ENCODE data around the gene ZNF845. TPM values are rescaled to one million over a fixed set of nuclear protein-coding genes. Genes with fewer than 3 reads are reported as not detected.
"Not testable (repeated sequence)": the region's sequence is repeated elsewhere in the genome, so short reads cannot be mapped to it uniquely, and the experiment has no call there.

ZNF845 gene
- 6.5 and 6.7 TPM in 2 replicates for total RNA-seq

- Mint-ChIP-seq H3K27ac (peak within 1 kb of the TSS; percentile 80), H3K27me3 (ENCODE audit: insufficient read depth) (no peaks in the 10 kb centered on the region), H3K36me3 (ENCODE audit: low read depth) (peaks cover 32% of the 10 kb centered on the region), H3K4me1 (ENCODE audit: low read depth) (peaks cover 10% of the 10 kb centered on the region), H3K4me3 (peak within 1 kb of the TSS; percentile 91), H3K9me3 (peaks cover 27% of the 10 kb centered on the region)
- DNase-seq (ENCODE audit: low spot score), result peak; percentile 95
- intact Hi-C loops (cut with micrococcal nuclease), result loop anchor here (1.0 to 2.0 kb wide), 13 partner anchors 32 to 1193 kb away; partner anchors contain the start of genes ZNF160, ZNF347, ZNF525 and ZNF761
Measured at GRCh38 chr19:53333463-53334449, at the start of gene ZNF845. TSS of gene ZNF845 (plus strand) at chr19:53333749. CDS start at chr19:53341308, 7,559 bp downstream.

GRCh38 chr19:53285087-53285486 lies 48.5 kb upstream of the ZNF845 start:
- intact Hi-C loops (cut with micrococcal nuclease), result no loop called here
- DNase-seq (ENCODE audit: low spot score), result no peak
- no peaks in the 10 kb centered on the region for H3K4me1 Mint-ChIP-seq (ENCODE audit: low read depth)
- H3K27me3 Mint-ChIP-seq (ENCODE audit: insufficient read depth), result no peaks in the 10 kb centered on the region
- H3K27ac Mint-ChIP-seq, result no peak overlapping the region
- peaks cover 44% of the 10 kb centered on the region for H3K9me3 Mint-ChIP-seq
- H3K36me3 Mint-ChIP-seq (ENCODE audit: low read depth), result peaks cover 2% of the 10 kb centered on the region
- H3K4me3 Mint-ChIP-seq, result no peak overlapping the region

- intact Hi-C loops (cut with micrococcal nuclease), result no loop called here
- no peak for DNase-seq (ENCODE audit: low spot score)
- Mint-ChIP-seq H3K4me1 (ENCODE audit: low read depth) (no peaks in the 10 kb centered on the region), H3K27ac (no peak overlapping the region), H3K4me3 (no peak overlapping the region), H3K9me3 (peaks cover 64% of the 10 kb centered on the region), H3K27me3 (ENCODE audit: insufficient read depth) (no peaks in the 10 kb centered on the region), H3K36me3 (ENCODE audit: low read depth) (peaks cover 2% of the 10 kb centered on the region)
Measured at GRCh38 chr19:53290758-53291549, 42.6 kb upstream of the ZNF845 start.

GRCh38 chr19:53294786-53295441 lies 38.6 kb upstream of the ZNF845 start:
- Mint-ChIP-seq H3K9me3 (peaks cover 63% of the 10 kb centered on the region), H3K4me3 (no peak overlapping the region), H3K27ac (no peak overlapping the region), H3K27me3 (ENCODE audit: insufficient read depth) (no peaks in the 10 kb centered on the region), H3K4me1 (ENCODE audit: low read depth) (no peaks in the 10 kb centered on the region), H3K36me3 (ENCODE audit: low read depth) (peaks cover 2% of the 10 kb centered on the region)
- no peak for DNase-seq (ENCODE audit: low spot score)
- intact Hi-C loops (cut with micrococcal nuclease), result no loop called here

- H3K4me3 Mint-ChIP-seq; H3K36me3 Mint-ChIP-seq (ENCODE audit: low read depth); H3K27me3 Mint-ChIP-seq (ENCODE audit: insufficient read depth); H3K4me1 Mint-ChIP-seq (ENCODE audit: low read depth); DNase-seq (ENCODE audit: low spot score); intact Hi-C loops (cut with micrococcal nuclease); H3K27ac Mint-ChIP-seq: not testable (repeated sequence)
- H3K9me3 Mint-ChIP-seq, result peaks cover 50% of the 10 kb centered on the region
Measured at GRCh38 chr19:53301341-53301740, 32.2 kb upstream of the ZNF845 start.

- H3K36me3 Mint-ChIP-seq (ENCODE audit: low read depth), result no peaks in the 10 kb centered on the region
- no peak overlapping the region for H3K27ac Mint-ChIP-seq
- H3K9me3 Mint-ChIP-seq, result peaks cover 67% of the 10 kb centered on the region
- DNase-seq (ENCODE audit: low spot score), result no peak
- H3K4me3 Mint-ChIP-seq, result no peak overlapping the region
- intact Hi-C loops (cut with micrococcal nuclease), result no loop called here
- H3K27me3 Mint-ChIP-seq (ENCODE audit: insufficient read depth), result no peaks in the 10 kb centered on the region
- no peaks in the 10 kb centered on the region for H3K4me1 Mint-ChIP-seq (ENCODE audit: low read depth)
Measured at GRCh38 chr19:53308339-53308811, 25.2 kb upstream of the ZNF845 start.

- intact Hi-C loops (cut with micrococcal nuclease), result no loop called here
- Mint-ChIP-seq H3K4me1 (ENCODE audit: low read depth) (no peaks in the 10 kb centered on the region), H3K9me3 (peaks cover 58% of the 10 kb centered on the region), H3K36me3 (ENCODE audit: low read depth) (no peaks in the 10 kb centered on the region), H3K27ac (no peak overlapping the region), H3K27me3 (ENCODE audit: insufficient read depth) (no peaks in the 10 kb centered on the region), H3K4me3 (no peak overlapping the region)
- no peak for DNase-seq (ENCODE audit: low spot score)
Measured at GRCh38 chr19:53311044-53311443, 22.5 kb upstream of the ZNF845 start.

- H3K36me3 Mint-ChIP-seq (ENCODE audit: low read depth), result no peaks in the 10 kb centered on the region
- peaks cover 58% of the 10 kb centered on the region for H3K9me3 Mint-ChIP-seq
- no peaks in the 10 kb centered on the region for H3K4me1 Mint-ChIP-seq (ENCODE audit: low read depth)
- no peak for DNase-seq (ENCODE audit: low spot score)
- H3K4me3 Mint-ChIP-seq, result no peak overlapping the region
- no peaks in the 10 kb centered on the region for H3K27me3 Mint-ChIP-seq (ENCODE audit: insufficient read depth)
- H3K27ac Mint-ChIP-seq, result no peak overlapping the region
- intact Hi-C loops (cut with micrococcal nuclease), result no loop called here
Measured at GRCh38 chr19:53311897-53312296, 21.7 kb upstream of the ZNF845 start.

- no peak overlapping the region for H3K27ac Mint-ChIP-seq
- intact Hi-C loops (cut with micrococcal nuclease), result no loop called here
- peaks cover 8% of the 10 kb centered on the region for H3K36me3 Mint-ChIP-seq (ENCODE audit: low read depth)
- no peak for DNase-seq (ENCODE audit: low spot score)
- H3K4me3 Mint-ChIP-seq, result no peak overlapping the region
- peaks cover under 1% of the 10 kb centered on the region for H3K4me1 Mint-ChIP-seq (ENCODE audit: low read depth)
- H3K9me3 Mint-ChIP-seq, result peaks cover 51% of the 10 kb centered on the region
- no peaks in the 10 kb centered on the region for H3K27me3 Mint-ChIP-seq (ENCODE audit: insufficient read depth)
Measured at GRCh38 chr19:53328967-53329366, 4.6 kb upstream of the ZNF845 start.

GRCh38 chr19:53332484-53332883 lies 1.1 kb upstream of the ZNF845 start:
- H3K27me3 Mint-ChIP-seq (ENCODE audit: insufficient read depth), result no peaks in the 10 kb centered on the region
- intact Hi-C loops (cut with micrococcal nuclease), result loop anchor here (2.0 kb wide), 3 partner anchors 174 to 806 kb away; partner anchors contain the start of genes ZNF347, ZNF808 and ZNF816
- no peak for DNase-seq (ENCODE audit: low spot score)
- H3K9me3 Mint-ChIP-seq, result peaks cover 36% of the 10 kb centered on the region
- no peak overlapping the region for H3K27ac Mint-ChIP-seq
- peak overlapping the region; percentile 91 for H3K4me3 Mint-ChIP-seq
- H3K36me3 Mint-ChIP-seq (ENCODE audit: low read depth), result peaks cover 24% of the 10 kb centered on the region
- H3K4me1 Mint-ChIP-seq (ENCODE audit: low read depth), result peaks cover 10% of the 10 kb centered on the region

GRCh38 chr19:53333066-53333462 lies 485 bp upstream of the ZNF845 start:
- peak overlapping the region; percentile 91 for H3K4me3 Mint-ChIP-seq
- H3K27ac Mint-ChIP-seq, result no peak overlapping the region
- no peaks in the 10 kb centered on the region for H3K27me3 Mint-ChIP-seq (ENCODE audit: insufficient read depth)
- peaks cover 30% of the 10 kb centered on the region for H3K9me3 Mint-ChIP-seq
- peaks cover 10% of the 10 kb centered on the region for H3K4me1 Mint-ChIP-seq (ENCODE audit: low read depth)
- peak; percentile 8 for DNase-seq (ENCODE audit: low spot score)
- intact Hi-C loops (cut with micrococcal nuclease), result loop anchor here (1.0 to 2.0 kb wide), 13 partner anchors 32 to 1193 kb away; partner anchors contain the start of genes ZNF160, ZNF347, ZNF525 and ZNF761
- peaks cover 29% of the 10 kb centered on the region for H3K36me3 Mint-ChIP-seq (ENCODE audit: low read depth)

- Mint-ChIP-seq H3K36me3 (ENCODE audit: low read depth) (peaks cover 88% of the 10 kb centered on the region), H3K9me3 (peaks cover 66% of the 10 kb centered on the region)
- H3K27ac Mint-ChIP-seq; H3K27me3 Mint-ChIP-seq (ENCODE audit: insufficient read depth); H3K4me1 Mint-ChIP-seq (ENCODE audit: low read depth); DNase-seq (ENCODE audit: low spot score); H3K4me3 Mint-ChIP-seq; intact Hi-C loops (cut with micrococcal nuclease): not testable (repeated sequence)
Measured at GRCh38 chr19:53344403-53344802, 10.9 kb downstream of the ZNF845 start.

All from activated T-helper 1 cell treated with anti-CD3 and anti-CD28 coated beads, Interleukin-12 subunit alpha, Interleukin-12 subunit beta, Interleukin-2, Interleukin-4 antibody, amounts not matched to agents 30 ng/mL and 10 ng/mL and 1 ng/mL, durations not matched to agents 14 hours and 24 hours and 36 hours (primary cell).